Endothelial cell of umbilical vein (primary cell): ENCODE results near the gene SLC25A33. TPM values are rescaled to one million over a fixed set of nuclear protein-coding genes. Genes with fewer than 3 reads are reported as not detected.

Experiments
- BruUV-seq: library from RNA; stranded (reverse); fragments of 400-500 nt; replicated peaks from 2 replicates; lab custom pipeline; 2021; lab: Mats Ljungman, UMichigan
- CTCF ChIA-PET: fragments of 300-600, 350-600 bp; sonication (Branson Sonifier 250); formaldehyde crosslinking; loops from one replicate; lab custom pipeline; 2021; ENCODE audit warnings: antibody characterized with exemption, inconsistent platforms; lab: Charles Lee
- POLR2A ChIA-PET: fragments of 300-600, 350-600 bp; sonication (Branson Sonifier 250); formaldehyde crosslinking; loops from one replicate; lab custom pipeline; 2021; ENCODE audit warnings: antibody characterized with exemption, inconsistent platforms; lab: Charles Lee
- DNase-seq: peaks from one replicate; pipeline ENCODE4 v3.0.0-alpha.2; 2011; ENCODE audit warnings: low read depth, low spot score
- FAIRE-seq: peaks from 2 replicates; lab custom pipeline; 2011; peaks lifted over from hg19 to GRCh38; lab: Jason Lieb, UNC
- H2AFZ ChIP-seq: 2 replicates; pipeline ENCODE4 v1.6.0; 2012; ENCODE audit warnings: low read depth, low read length, control low read depth, inconsistent platforms
- H3K27ac ChIP-seq: 2 replicates; pipeline ENCODE4 v1.5.1; 2011; ENCODE audit warnings: low read depth, mild to moderate bottlenecking, control low read depth, low read length, moderate library complexity; ENCODE audit not compliant: insufficient read depth
- H3K27me3 ChIP-seq, 2 experiments: 2 replicates each; pipeline versions ENCODE4 v1.6.0 to v1.6.1; 2011; ENCODE audit warnings: low read length in 2 of 2, mixed read lengths in 1 of 2; ENCODE audit not compliant: control insufficient read depth in 2 of 2, insufficient read depth in 2 of 2
- H3K36me3 ChIP-seq, 2 experiments: 2 replicates in 1 of 2; 3 replicates in 1 of 2; pipeline ENCODE4 v1.5.1; 2011; ENCODE audit warnings: low read length in 2 of 2, mild to moderate bottlenecking in 1 of 2, moderate library complexity in 1 of 2; ENCODE audit not compliant: control insufficient read depth in 2 of 2, insufficient read depth in 2 of 2; ENCODE audit errors: extremely low read depth in 1 of 2
- H3K4me1 ChIP-seq: 3 replicates; pipeline ENCODE4 v1.5.1; 2011; ENCODE audit warnings: mild to moderate bottlenecking, low read length; ENCODE audit not compliant: control insufficient read depth, insufficient read depth; ENCODE audit errors: extremely low read depth
- H3K4me2 ChIP-seq: 2 replicates; pipeline ENCODE4 v1.6.1; 2011; ENCODE audit warnings: low read length, control low read depth, mixed read lengths; ENCODE audit not compliant: insufficient read depth
- H3K4me3 ChIP-seq, 3 experiments: fragments of 200-600 bp in 1 of 3; sonication (generic), shearing (Covaris generic) in 1 of 3; replicated peaks in 1 of 3; 2 replicates each; pipeline ENCODE4 v1.5.1; 2011 to 2016; ENCODE audit warnings: control low read depth in 3 of 3, low read length in 3 of 3, mild to moderate bottlenecking in 2 of 3, inconsistent platforms in 1 of 3, low read depth in 1 of 3, moderate library complexity in 1 of 3; ENCODE audit not compliant: insufficient read depth in 1 of 3
- H3K79me2 ChIP-seq: 2 replicates; pipeline ENCODE4 v1.6.0; 2012; ENCODE audit warnings: low read length, inconsistent platforms; ENCODE audit not compliant: control insufficient read depth, insufficient read depth
- H3K9ac ChIP-seq: replicated peaks from 2 replicates; pipeline ENCODE3; 2011; ENCODE audit warnings: low read length, control low read depth; ENCODE audit not compliant: insufficient read depth; ENCODE audit errors: extremely low read depth
- H3K9me1 ChIP-seq: replicated peaks from 3 replicates; pipeline ENCODE4 v1.6.0; 2011; ENCODE audit warnings: mild to moderate bottlenecking, low read length; ENCODE audit not compliant: control insufficient read depth, insufficient read depth; ENCODE audit errors: extremely low read depth
- H3K9me3 ChIP-seq: replicated peaks from 2 replicates; pipeline ENCODE4 v1.5.1; 2012; ENCODE audit warnings: low read length, inconsistent platforms; ENCODE audit not compliant: control insufficient read depth, insufficient read depth
- H4K20me1 ChIP-seq: replicated peaks from 2 replicates; pipeline ENCODE3; 2011; ENCODE audit warnings: mild to moderate bottlenecking, low read length; ENCODE audit not compliant: control insufficient read depth, insufficient read depth; ENCODE audit errors: extremely low read depth
- EZH2 ChIP-seq: IDR thresholded peaks from 2 replicates; pipeline ENCODE4 v1.6.1; 2012; ENCODE audit warnings: borderline replicate concordance, low read depth, mild to moderate bottlenecking, moderate library complexity, low read length, inconsistent platforms; ENCODE audit not compliant: severe bottlenecking
- FOS ChIP-seq: IDR thresholded peaks from 2 replicates; pipeline ENCODE4 v1.6.1; 2011; ENCODE audit warnings: mild to moderate bottlenecking, low read length, moderate library complexity, borderline replicate concordance; ENCODE audit not compliant: insufficient read depth
- GATA2 ChIP-seq: IDR thresholded peaks from 2 replicates; pipeline ENCODE4 v1.7.0; 2011; ENCODE audit warnings: low read depth, mild to moderate bottlenecking, moderate library complexity, mixed read lengths, low read length; ENCODE audit not compliant: insufficient read length, insufficient read depth
- JUN ChIP-seq: IDR thresholded peaks from 2 replicates; pipeline ENCODE4 v1.6.1; 2011; ENCODE audit warnings: borderline replicate concordance, low read depth; ENCODE audit not compliant: insufficient read length, insufficient read depth
- MAX ChIP-seq: IDR thresholded peaks from 2 replicates; pipeline ENCODE4 v1.6.1; 2011; ENCODE audit not compliant: insufficient read depth, insufficient read length
- POLR2A ChIP-seq: IDR thresholded peaks from 2 replicates; pipeline ENCODE4 v1.6.1; 2012; ENCODE audit warnings: low read depth, mild to moderate bottlenecking, control low read depth, low read length
- POLR2AphosphoS5 ChIP-seq: IDR thresholded peaks from 2 replicates; pipeline ENCODE4 v1.6.1; 2012; ENCODE audit warnings: low read depth, mild to moderate bottlenecking, control low read depth, low read length, moderate library complexity; ENCODE audit not compliant: insufficient read depth
- dilution Hi-C: fragments of 300-500 bp; cut with MboI; formaldehyde crosslinking; loops from one replicate; pipeline ENCODE4 v1.15.0; 2019; ENCODE audit warnings: low sequenced_read_pairs; ENCODE audit not compliant: extremely low pct_ligation_motif_present
- intact Hi-C: fragments of 100-400 bp; cut with micrococcal nuclease; formaldehyde crosslinking; loops from one replicate; pipeline ENCODE4 v1.10.0; 2022
- polyA plus RNA-seq, 4 experiments: library from polyadenylated mRNA; depleted of rRNA in 3 of 4; stranded (reverse) in 3 of 4; unstranded in 1 of 4; fragments of >200 nt; gene quantifications; 2 replicates each; pipeline versions ENCODE4 v1.2.1 to v1.2.3, GENCODE V29; 2011 to 2012; ENCODE audit warnings: missing spikeins in 1 of 4
- total RNA-seq: library from RNA; stranded (reverse); gene quantifications from 2 replicates; pipeline ENCODE4 v1.2.3, GENCODE V29; 2021

The SLC25A33 gene
- total and polyA plus RNA-seq, 2 donors (not counting 3 experiments of a cell fraction or from before 2014, with no cell fraction given) = 3.8 to 6.6 TPM

GRCh38 chr1:9534953-9535352 lies 4.3 kb upstream of the SLC25A33 start:
- H3K27ac ChIP-seq = no peak overlapping the region
- no peak for DNase-seq
- no peaks in the 10 kb centered on the region for H3K79me2 ChIP-seq
- H2AFZ ChIP-seq = no peak overlapping the region
- ChIA-PET CTCF (interaction anchor here (0.7 kb wide), 1 partner anchor 9 kb away, joined by 3 read pairs; no protein-coding TSS in a partner anchor), POLR2A (no interaction called here)
- no peaks in the 10 kb centered on the region for H3K36me3 ChIP-seq
- H4K20me1 ChIP-seq = no peaks in the 10 kb centered on the region
- H3K4me3 ChIP-seq = no peak overlapping the region
- H3K9me1 ChIP-seq = no peaks in the 10 kb centered on the region
- intact Hi-C loops = no loop called here
- no TSS peak for BruUV-seq
- no peak for TF ChIP-seq MAX
- no peak for TF ChIP-seq GATA2
- TF ChIP-seq FOS = no peak
- TF ChIP-seq EZH2 = no peak
- H3K4me1 ChIP-seq = no peaks in the 10 kb centered on the region
- H3K27me3 ChIP-seq = no peaks in the 10 kb centered on the region
- dilution Hi-C loops = no loop called here
- H3K4me2 ChIP-seq = no peak overlapping the region
- H3K9ac ChIP-seq = no peak overlapping the region
- no peaks in the 10 kb centered on the region for H3K9me3 ChIP-seq
- no peak for FAIRE-seq

- Histone ChIP-seq H3K79me2 (peaks cover 11% of the 10 kb centered on the region), H3K9me1 (no peaks in the 10 kb centered on the region), H3K4me2 (no peak overlapping the region), H3K27ac (no peak overlapping the region), H3K9ac (no peak overlapping the region), H3K27me3 (no peaks in the 10 kb centered on the region), H3K4me3 (no peak overlapping the region), H3K36me3 (no peaks in the 10 kb centered on the region), H3K4me1 (peaks cover 6% of the 10 kb centered on the region), H2AFZ (no peak overlapping the region), H4K20me1 (no peaks in the 10 kb centered on the region), H3K9me3 (no peaks in the 10 kb centered on the region)
- no TSS peak for BruUV-seq
- FAIRE-seq (no peak), DNase-seq (no peak)
- no peak for TF ChIP-seq POLR2A
- no peak for TF ChIP-seq EZH2
- no peak for TF ChIP-seq POLR2AphosphoS5
- no peak for TF ChIP-seq JUN
- dilution Hi-C loops (no loop called here), intact Hi-C loops (no loop called here)
- CTCF ChIA-PET = no interaction called here
- POLR2A ChIA-PET = no interaction called here
Measured at GRCh38 chr1:9536301-9536700, 3.0 kb upstream of the SLC25A33 start.
